ENCODE results near the gene PSMD5.
A peak's percentile ranks its signal among the peaks of the same experiment; 100 is the strongest.
"Not testable (repeated sequence)": the region's sequence is repeated elsewhere in the genome, so short reads cannot be mapped to it uniquely, and the experiment has no call there.

The PSMD5 gene

DNA sequence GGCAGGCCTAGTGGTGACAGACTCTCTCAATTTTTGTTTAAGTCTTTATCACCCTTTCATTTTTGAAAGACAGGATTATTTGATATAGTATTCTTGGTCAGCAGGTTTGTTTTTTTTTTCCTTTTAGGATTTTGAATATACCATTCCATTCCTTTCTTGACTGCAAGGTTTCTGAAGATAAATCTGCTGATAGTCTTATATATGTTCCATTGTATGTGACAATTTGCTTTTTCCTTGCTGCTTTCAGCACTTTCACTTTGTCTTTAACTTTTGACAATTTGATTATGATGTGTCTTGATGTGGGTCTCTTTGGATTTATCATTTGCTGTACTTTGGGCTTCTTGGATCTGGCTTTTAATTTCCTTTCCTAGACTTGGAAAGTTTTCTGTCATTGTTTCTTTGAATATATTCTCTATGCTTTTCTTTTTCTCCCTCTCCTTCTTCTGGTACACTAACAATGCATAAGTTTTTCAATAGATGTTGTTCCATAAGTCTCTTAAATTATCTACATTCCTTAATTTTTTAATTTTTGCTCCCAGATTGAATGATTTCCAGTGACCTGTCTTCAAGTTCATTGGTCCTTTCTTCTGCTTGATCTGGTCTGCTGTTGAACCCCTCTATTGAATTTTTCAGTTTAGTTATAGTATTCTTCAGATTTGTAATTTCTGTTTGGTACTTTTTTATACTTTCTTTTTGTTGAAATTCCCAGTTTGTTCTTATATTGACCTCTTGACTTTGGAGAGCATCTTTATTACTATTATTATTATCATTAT lies 34.9 kb downstream of the PSMD5 start:
- no peak for DNase-seq (ENCODE audit: low spot score)

DNA sequence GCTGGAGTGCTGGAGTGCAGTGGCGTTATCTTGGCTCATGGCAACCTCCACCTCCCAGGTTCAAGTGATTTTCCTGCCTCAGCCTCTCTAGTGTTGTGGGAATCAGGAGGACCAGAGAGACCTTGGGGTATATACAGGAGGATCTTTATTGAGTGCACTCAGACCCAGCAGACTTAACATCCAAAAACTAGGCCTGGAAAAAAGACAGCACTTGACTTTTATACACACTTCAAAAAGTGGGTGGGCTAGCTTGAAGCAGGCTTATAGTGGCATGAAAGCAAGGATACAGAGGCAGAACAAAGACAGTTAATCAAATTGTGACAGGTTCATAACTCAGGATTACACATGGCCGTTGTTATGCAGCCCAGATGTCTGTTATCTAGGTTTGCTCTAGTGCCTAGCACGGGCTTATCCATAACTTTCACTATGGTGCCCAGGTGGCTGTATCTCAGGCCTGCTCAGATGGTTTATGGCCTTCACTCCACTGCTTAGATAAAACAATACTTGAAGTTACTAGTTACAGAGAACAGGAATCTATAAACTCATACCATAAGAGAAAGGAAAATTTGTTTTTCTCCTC lies 37.8 kb downstream of the PSMD5 start:
- not testable (repeated sequence) for DNase-seq (ENCODE audit: low spot score)

DNA sequence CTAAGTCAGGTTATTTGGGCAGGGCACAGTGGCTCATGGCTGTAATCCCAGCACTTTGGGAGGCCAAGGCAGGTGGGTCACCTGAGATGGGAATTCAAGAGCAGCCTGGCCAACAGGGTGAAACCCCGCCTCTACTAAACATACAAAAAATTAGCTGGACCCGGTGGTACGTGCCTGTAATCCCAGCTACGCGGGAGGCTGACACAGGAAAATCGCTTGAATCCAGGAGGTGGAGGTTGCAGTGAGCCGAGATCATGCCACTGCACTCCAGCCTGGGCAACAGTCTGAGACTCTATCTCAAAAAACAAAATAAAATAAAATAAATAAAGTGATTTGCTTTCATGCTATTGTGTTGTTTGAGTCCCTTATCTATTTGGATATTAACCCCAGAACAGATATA lies 41.3 kb downstream of the PSMD5 start:
- DNase-seq (ENCODE audit: low spot score), result no peak

DNA sequence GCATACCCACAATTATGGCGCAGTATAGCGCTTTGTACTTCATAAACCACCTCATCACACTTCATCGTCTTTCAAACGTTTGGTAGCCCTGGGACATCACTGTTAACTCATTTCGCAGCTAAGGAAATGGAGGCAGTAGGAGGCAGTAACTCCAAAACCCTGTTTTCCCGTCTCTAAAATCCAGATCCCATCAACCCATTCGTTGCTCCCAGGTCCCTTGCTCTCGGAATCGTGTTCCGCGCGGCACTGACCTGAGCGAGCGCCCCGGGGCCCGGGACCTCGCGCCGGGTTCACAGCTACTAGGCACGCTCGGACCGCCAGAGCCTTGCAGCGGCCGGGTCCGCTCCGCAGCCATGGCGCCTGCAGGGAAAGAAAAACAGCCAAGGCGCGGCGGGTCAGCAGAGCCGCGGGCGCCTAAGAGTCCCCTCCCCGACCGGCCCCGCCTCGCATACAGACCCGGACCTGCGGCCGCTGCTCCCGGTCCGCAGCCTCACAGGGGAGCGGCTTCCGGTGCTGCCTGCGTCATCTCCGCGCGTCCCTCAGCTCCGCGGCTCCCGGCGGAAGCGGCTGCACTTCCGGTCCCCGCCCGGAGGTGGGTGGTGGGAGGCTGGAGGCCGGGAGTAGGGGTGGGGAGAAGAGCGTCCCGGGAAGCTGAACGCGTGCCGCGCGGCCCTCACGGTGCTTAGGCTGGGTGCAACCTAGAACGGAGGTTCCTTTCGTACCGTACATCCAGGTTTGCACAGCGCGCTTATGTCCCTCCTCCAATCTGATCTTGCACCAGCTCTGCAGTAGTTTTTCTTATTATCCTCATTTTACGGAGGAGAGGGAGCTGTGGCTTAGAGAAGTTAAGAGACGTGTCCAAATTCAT lies 49.6 kb downstream of the PSMD5 start, which contains the start of gene FBXW2:
Gene FBXW2, minus strand, starts transcription at position 519 of the 868 bp plus-strand sequence. CDS start 5,158 bp downstream, outside the sequence.
- DNase-seq (ENCODE audit: low spot score), result peak; percentile 98

DNA sequence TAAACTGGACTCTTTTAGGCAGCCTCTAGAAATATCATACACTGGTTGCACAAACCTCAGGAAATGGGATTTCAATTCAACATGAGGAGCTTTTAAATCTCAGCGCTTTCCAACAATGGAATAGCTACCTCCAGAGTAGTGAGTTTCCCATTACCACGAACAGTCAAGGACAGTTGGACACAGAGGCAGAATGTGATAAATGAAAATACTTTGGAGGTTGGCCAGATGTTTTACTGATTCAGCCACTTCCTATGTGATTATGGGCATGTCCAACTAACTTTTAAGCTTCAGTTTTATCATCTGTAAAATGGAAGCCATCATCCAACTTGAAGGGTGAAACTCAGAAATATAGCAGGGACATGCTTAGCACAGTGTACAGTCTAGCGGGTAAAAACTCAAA lies 51.6 kb downstream of the PSMD5 start:
- DNase-seq (ENCODE audit: low spot score), result no peak

DNA sequence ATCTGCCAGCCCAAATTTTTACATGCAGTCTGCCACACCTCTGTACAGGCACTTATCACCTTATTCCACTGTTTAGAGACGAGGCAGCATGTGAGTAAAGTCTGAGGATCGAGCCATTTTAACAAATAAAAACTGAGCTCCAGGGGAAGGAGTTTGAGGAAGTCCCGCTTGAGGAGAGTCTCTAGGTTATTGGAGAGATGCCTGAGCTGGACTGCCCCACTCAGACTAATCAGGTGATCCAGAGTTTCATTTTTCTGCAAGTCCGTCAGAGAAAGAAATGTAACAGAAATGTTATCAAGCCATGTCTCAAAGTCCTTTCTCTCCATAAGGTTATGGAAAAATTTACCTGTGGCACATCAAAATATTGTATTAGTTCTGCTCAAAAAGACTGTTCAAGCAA lies 54.8 kb downstream of the PSMD5 start:
- no peak for DNase-seq (ENCODE audit: low spot score)

DNA sequence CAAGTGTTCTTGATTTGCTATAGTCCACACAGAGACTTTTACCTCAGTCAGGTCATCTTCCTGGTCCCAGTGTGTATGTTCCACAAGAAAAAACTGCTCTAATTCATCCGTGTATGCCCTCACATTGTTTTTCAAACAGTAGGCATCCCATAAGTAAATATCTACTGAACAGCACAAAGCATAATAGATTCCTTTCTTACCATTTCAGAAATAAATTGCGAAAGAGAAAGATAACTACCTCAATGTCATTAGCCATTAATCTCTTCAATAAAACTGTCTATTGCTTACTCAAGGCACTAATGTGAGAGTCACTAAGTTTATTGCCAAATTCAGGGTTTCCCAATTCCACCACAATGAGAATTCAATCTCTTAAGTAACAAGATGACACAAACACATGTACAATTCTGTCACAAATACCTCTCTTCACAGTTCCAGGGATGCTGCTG lies 59.1 kb downstream of the PSMD5 start:
- peak; percentile 67 for DNase-seq (ENCODE audit: low spot score)

DNA sequence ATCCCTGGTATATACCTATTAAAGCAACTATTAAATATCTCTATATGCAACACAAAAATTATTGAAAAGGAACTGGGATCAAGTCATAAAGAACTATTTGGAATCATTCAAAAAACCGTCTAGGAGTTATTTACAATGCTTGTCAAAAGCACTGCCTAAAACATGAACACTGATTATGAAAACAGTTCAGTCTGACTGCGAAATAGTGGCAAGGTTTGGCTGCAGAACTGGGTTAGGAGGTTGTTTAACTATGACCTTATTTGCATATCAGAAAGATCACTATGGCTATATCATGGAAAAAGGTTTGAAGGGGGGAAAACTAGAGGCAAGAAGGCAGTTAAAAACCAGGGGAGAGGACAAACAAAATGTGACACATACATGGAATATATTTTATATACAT lies 61.5 kb downstream of the PSMD5 start:
- no peak for DNase-seq (ENCODE audit: low spot score)

DNA sequence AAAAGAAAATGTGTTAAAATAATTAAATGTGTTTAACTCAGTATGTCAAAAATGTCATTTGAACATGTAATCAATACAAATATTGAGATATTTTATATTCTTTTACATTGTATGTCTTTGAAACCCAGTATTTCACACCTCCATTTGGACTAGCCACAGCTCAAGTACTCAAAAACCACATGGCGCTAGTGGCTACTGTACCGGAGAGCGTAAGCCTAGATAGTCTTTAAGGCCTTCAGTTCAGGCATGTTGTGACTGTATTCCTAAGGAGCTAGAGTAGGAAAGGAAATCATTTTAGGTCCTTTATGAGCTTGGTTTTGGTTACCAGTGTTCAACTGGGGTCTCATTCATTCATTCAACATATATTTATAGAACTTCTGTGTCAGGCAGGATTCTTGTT lies 62.4 kb downstream of the PSMD5 start:
- DNase-seq (ENCODE audit: low spot score), result no peak

DNA sequence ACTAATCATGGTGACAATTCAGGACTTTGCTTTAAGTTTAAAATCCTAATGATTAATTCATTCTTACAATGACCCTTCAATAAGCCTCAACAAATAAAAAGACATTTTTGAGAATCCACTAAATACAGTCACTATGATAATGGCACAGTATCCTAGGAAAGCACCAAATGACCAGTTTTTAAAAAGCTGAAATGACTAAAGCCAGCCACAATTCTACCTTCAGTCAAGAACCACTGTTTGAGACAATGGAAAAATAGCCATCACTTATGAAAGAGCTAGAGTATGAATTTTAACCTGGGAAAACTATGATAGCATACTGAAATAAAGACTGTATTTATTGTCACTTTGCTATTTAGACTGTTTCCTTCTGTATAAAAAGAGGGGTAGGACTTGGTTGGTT lies 63.5 kb downstream of the PSMD5 start:
- no peak for DNase-seq (ENCODE audit: low spot score)

DNA sequence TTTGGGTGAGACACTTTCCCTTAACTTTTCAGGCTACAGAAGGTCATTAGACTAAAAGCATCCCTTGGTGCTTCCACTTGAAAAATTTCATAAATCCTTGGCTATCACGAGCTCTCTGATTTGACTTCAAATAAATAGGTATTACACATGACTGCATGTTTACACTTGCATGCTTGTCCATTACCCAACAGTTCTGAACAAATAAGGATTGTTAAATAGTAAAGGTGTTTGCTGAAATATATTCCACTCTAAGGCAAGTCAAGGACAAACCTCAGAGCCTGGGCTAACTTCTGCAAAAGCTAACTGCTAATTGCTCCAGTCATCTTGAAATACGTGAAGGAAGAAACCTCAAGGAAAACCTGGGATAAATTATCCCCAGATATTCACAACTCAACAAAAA lies 64.0 kb downstream of the PSMD5 start:
- DNase-seq (ENCODE audit: low spot score), result no peak

DNA sequence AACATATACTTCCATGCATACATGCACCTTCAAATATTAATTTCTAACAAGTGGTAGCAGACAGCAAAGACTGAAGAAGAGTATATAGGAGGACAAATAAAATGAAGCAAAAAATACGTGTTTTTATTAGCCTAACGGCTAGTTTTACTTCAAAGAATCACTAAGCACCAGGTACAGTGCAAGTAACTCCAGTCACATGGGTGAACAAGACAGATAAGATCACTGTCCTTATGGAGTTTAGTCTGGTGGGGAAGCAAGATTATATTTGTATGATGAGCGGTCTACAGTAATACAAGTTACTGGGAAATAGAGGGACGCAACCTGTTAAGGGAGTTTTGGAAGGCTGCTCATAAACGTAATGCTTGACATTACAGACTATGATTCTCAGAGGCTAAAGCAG lies 65.5 kb downstream of the PSMD5 start:
- no peak for DNase-seq (ENCODE audit: low spot score)

DNA sequence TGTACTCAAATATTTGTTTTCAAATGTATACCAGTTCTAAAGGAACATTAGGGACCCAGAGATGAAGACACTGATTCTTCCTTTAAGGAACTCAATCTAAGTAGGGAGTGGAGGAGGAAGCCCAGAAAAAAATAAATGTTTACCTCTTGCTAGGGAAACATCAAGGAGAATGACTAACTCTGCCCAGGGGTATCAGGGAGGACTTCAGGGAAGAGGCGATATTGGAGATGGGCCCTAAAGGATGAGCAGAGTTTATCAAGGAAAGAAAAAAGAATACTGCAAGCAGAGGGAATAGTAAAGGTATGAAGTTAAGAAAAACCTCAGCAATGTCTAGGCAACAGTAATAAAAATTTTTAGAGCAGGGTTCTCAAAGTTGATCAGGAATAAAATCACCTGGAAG lies 65.9 kb downstream of the PSMD5 start:
- DNase-seq (ENCODE audit: low spot score), result no peak

DNA sequence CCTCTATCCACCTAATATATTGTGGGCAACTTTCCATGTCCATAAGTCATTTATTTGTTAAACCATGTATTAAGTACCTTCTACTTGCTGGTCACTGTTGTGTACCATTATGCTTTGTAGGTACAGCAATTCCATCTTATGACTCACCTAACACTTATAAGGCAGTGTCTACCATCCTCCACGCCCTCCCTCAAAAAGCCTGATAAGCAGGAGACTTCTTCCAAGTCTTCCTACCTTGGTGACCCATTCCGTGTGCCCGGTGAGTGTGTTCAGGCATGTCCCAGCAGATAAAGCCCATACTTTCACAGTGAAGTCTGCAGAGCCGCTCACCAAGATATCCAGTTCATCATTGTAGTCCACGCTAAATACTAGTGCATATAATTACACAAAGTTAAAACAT lies 66.9 kb downstream of the PSMD5 start:
- DNase-seq (ENCODE audit: low spot score), result no peak

DNA sequence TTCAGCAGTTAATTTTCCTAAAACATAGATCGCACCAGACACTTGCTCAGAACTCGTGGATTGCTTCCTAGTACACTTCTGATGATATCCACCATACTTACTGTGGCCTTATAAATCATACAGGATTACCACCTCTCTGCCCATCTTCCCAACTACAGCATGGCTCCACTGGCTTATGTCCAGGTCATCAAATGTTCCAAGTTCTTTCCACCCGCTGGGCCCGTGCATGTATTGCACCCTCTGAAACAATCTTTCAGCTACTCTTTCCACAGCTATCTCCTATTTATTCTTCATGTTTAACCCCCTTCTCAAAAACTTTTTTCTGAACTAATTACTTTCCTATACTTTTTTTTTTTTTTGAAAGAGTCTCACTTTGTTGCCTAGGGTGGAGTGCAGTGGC lies 68.0 kb downstream of the PSMD5 start:
- no peak for DNase-seq (ENCODE audit: low spot score)

DNA sequence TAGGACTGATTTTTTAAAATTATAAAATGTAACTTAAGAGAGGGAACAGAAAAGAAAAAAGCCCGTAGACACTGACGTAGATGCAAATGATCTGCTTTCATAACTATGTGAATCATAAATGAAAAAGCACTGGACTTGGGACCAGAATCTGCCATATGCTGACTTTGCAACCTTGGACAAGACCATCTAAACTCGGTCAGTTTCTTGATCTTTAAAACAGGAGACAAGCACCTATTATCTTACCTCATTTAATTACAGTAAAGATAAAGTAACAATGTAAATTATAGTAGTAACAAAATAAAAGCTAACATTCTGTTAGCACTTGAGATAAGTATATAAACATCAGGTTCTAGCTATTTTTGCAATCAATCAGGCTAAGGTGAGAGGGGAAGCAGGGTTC lies 69.5 kb downstream of the PSMD5 start:
- DNase-seq (ENCODE audit: low spot score), result no peak

DNA sequence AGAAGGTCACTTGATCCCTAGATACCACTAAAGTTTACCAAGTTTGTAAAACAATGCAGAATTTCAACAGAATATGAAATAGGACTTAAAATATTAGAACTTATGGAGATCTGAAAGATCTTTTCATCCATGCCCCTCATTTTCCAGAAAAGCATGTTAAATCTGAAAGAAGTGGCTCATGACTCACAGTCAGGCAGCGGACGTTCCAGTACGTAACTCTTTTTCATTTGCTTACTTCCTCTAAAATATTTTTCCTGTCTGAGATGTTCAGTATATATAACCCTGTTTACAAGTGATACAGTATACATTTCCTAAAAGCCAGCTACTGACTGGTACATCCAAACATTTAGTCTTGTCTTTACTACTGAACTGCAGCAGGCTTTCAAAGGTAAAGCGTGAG lies 71.8 kb downstream of the PSMD5 start:
- no peak for DNase-seq (ENCODE audit: low spot score)

DNA sequence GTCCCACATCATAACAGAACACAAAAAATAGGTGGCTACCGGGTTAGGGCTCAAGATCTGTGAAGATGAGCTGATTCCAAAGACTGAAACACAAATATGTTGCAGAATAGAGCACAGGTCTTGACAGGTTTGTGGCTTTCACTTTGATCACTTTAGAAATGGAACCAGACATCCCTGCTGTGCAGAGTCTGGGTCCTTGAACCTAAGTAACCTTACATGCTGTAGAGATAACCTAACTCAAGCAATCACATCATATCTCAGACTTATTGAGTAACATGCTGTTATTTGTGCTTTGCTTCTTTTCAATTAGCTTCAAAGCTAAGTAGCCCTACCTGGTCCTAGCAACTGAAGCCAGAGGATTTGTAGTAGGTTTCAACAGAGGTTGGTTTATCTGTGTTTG lies 73.8 kb downstream of the PSMD5 start:
- no peak for DNase-seq (ENCODE audit: low spot score)

DNA sequence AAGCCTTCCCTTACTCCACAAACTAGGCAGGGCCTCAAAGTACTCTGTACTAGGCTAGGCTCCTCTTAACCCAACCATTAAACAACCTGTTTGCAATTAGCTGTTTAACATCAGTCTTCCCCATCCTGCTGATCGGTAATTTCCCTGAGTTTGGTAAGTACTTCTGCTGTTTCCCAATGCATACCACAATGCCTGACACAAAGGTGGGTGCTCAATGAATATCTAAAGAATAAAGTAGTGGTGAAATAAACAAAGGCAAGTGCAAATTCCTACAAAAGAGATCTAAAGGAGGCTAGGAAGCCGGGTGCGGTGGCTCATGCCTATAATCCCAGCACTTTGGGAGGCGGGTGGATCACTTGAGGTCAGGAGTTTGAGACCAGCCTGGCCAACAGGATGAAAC lies 74.5 kb downstream of the PSMD5 start:
- no peak for DNase-seq (ENCODE audit: low spot score)

DNA sequence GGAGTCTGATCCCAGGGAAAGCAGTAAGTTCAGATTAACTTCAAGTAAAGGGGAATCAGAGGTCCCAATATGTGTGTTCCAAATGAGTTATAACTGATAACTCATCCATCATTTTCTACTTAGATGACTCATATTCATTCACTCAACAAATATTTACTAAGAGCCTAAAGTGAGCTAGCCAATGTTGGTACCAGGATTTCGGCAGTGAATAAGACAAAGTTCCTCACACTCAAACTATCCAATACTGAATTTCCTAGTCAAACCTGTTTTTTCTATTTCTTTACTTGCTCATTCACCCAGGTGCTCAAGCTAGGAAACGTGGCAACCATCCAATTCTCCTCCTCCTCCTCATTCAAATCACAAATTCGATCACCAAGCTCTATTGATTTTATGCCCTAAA lies 75.3 kb downstream of the PSMD5 start:
- DNase-seq (ENCODE audit: low spot score), result no peak
